Measurements from ENCODE around the gene EFHC1. TPM values are rescaled to one million over a fixed set of nuclear protein-coding genes. Genes with fewer than 3 reads are reported as not detected.

EFHC1 gene
- total and polyA plus RNA-seq, 2 of the 13 experiments (the other 11 are each of a cell fraction or from before 2014, with no cell fraction given) = 23.4 to 29.5 TPM

- TF ChIP-seq, protein P1, sequence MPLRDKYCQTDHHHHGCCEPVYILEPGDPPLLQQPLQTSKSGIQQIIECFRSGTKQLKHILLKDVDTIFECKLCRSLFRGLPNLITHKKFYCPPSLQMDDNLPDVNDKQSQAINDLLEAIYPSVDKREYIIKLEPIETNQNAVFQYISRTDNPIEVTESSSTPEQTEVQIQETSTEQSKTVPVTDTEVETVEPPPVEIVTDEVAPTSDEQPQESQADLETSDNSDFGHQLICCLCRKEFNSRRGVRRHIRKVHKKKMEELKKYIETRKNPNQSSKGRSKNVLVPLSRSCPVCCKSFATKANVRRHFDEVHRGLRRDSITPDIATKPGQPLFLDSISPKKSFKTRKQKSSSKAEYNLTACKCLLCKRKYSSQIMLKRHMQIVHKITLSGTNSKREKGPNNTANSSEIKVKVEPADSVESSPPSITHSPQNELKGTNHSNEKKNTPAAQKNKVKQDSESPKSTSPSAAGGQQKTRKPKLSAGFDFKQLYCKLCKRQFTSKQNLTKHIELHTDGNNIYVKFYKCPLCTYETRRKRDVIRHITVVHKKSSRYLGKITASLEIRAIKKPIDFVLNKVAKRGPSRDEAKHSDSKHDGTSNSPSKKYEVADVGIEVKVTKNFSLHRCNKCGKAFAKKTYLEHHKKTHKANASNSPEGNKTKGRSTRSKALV (CRISPR knock-in tag; IDR thresholded peaks at IDR 0.05) = no peak
- TF ChIP-seq ZNF513 (CRISPR knock-in tag; conservative IDR thresholded peaks at IDR 0.05) (no peak), NFE2L1 (CRISPR knock-in tag; IDR thresholded peaks at IDR 0.05; ENCODE audit: borderline replicate concordance) (no peak), HOXD1 (CRISPR knock-in tag; IDR thresholded peaks at IDR 0.05) (peak; percentile 72), ZNF577 (CRISPR knock-in tag; IDR thresholded peaks at IDR 0.05; ENCODE audit: borderline replicate concordance, low read depth) (no peak), TAF1 (CRISPR knock-in tag; IDR thresholded peaks at IDR 0.05) (peak; percentile 12; the same call in 1 of the 2 replicates), GATAD1 (CRISPR knock-in tag; IDR thresholded peaks at IDR 0.05) (peak; percentile 48; the same call in 1 of the 2 replicates), PRMT3 (CRISPR knock-in tag; IDR thresholded peaks at IDR 0.05; ENCODE audit: borderline replicate concordance, low read depth) (peak; percentile 66), ISL2 (CRISPR knock-in tag; IDR thresholded peaks at IDR 0.05) (peak; percentile 94)
- TF ChIP-seq, protein P2, sequence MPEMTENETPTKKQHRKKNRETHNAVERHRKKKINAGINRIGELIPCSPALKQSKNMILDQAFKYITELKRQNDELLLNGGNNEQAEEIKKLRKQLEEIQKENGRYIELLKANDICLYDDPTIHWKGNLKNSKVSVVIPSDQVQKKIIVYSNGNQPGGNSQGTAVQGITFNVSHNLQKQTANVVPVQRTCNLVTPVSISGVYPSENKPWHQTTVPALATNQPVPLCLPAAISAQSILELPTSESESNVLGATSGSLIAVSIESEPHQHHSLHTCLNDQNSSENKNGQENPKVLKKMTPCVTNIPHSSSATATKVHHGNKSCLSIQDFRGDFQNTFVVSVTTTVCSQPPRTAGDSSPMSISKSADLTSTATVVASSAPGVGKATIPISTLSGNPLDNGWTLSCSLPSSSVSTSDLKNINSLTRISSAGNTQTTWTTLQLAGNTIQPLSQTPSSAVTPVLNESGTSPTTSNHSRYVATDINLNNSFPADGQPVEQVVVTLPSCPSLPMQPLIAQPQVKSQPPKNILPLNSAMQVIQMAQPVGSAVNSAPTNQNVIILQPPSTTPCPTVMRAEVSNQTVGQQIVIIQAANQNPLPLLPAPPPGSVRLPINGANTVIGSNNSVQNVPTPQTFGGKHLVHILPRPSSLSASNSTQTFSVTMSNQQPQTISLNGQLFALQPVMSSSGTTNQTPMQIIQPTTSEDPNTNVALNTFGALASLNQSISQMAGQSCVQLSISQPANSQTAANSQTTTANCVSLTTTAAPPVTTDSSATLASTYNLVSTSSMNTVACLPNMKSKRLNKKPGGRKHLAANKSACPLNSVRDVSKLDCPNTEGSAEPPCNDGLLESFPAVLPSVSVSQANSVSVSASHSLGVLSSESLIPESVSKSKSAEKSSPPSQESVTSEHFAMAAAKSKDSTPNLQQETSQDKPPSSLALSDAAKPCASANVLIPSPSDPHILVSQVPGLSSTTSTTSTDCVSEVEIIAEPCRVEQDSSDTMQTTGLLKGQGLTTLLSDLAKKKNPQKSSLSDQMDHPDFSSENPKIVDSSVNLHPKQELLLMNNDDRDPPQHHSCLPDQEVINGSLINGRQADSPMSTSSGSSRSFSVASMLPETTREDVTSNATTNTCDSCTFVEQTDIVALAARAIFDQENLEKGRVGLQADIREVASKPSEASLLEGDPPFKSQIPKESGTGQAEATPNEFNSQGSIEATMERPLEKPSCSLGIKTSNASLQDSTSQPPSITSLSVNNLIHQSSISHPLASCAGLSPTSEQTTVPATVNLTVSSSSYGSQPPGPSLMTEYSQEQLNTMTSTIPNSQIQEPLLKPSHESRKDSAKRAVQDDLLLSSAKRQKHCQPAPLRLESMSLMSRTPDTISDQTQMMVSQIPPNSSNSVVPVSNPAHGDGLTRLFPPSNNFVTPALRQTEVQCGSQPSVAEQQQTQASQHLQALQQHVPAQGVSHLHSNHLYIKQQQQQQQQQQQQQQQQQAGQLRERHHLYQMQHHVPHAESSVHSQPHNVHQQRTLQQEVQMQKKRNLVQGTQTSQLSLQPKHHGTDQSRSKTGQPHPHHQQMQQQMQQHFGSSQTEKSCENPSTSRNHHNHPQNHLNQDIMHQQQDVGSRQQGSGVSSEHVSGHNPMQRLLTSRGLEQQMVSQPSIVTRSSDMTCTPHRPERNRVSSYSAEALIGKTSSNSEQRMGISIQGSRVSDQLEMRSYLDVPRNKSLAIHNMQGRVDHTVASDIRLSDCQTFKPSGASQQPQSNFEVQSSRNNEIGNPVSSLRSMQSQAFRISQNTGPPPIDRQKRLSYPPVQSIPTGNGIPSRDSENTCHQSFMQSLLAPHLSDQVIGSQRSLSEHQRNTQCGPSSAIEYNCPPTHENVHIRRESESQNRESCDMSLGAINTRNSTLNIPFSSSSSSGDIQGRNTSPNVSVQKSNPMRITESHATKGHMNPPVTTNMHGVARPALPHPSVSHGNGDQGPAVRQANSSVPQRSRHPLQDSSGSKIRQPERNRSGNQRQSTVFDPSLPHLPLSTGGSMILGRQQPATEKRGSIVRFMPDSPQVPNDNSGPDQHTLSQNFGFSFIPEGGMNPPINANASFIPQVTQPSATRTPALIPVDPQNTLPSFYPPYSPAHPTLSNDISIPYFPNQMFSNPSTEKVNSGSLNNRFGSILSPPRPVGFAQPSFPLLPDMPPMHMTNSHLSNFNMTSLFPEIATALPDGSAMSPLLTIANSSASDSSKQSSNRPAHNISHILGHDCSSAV (CRISPR knock-in tag; IDR thresholded peaks at IDR 0.05; ENCODE audit: borderline replicate concordance) = no peak
- TF ChIP-seq, protein P3, sequence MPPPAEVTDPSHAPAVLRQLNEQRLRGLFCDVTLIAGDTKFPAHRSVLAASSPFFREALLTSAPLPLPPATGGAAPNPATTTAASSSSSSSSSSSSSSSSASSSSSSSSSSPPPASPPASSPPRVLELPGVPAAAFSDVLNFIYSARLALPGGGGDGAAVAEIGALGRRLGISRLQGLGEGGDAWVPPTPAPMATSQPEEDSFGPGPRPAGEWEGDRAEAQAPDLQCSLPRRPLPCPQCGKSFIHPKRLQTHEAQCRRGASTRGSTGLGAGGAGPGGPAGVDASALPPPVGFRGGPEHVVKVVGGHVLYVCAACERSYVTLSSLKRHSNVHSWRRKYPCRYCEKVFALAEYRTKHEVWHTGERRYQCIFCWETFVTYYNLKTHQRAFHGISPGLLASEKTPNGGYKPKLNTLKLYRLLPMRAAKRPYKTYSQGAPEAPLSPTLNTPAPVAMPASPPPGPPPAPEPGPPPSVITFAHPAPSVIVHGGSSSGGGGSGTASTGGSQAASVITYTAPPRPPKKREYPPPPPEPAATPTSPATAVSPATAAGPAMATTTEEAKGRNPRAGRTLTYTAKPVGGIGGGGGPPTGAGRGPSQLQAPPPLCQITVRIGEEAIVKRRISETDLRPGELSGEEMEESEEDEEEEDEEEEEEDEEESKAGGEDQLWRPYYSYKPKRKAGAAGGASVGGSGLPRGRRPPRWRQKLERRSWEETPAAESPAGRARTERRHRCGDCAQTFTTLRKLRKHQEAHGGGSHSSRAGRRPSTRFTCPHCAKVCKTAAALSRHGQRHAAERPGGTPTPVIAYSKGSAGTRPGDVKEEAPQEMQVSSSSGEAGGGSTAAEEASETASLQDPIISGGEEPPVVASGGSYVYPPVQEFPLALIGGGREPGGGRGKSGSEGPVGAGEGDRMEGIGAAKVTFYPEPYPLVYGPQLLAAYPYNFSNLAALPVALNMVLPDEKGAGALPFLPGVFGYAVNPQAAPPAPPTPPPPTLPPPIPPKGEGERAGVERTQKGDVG (CRISPR knock-in tag; IDR thresholded peaks at IDR 0.05; ENCODE audit: borderline replicate concordance) = peak; percentile 24; the same call in 1 of the 2 replicates
These were observed 123.8 kb downstream of the EFHC1 start (continued) for GRCh38 chr6:52543729-52544601.
